22Rv1 (cell line): ENCODE measurements around the gene RDH14.

Experiments
- CTCF ChIP-seq: fragments of 450-650 bp; IDR thresholded peaks from 2 replicates; pipeline ENCODE4 v1.5.1; 2017; ENCODE audit warnings: mild to moderate bottlenecking
- ZFX ChIP-seq: fragments of 450-650 bp; IDR thresholded peaks from 2 replicates; pipeline ENCODE4 v1.6.1; 2017; ENCODE audit warnings: antibody characterized with exemption, borderline replicate concordance

GRCh38 chr2:18505703-18506341 is 54.6 kb downstream of the RDH14 start:
- TF ChIP-seq CTCF (no peak), ZFX (no peak)
